Mucosa of stomach (tissue), 1 donor: Measurements from ENCODE around the gene SLC38A6.
"Not testable (repeated sequence)": the region's sequence is repeated elsewhere in the genome, so short reads cannot be mapped to it uniquely, and the experiment has no call there.

Source experiments
- H3K27me3 ChIP-seq: one replicate; pipeline ENCODE4 v1.7.0; 2013; ENCODE audit warnings: mild to moderate bottlenecking, low read length; ENCODE audit not compliant: control insufficient read depth, insufficient read depth
- H3K36me3 ChIP-seq: one replicate; pipeline ENCODE4 v1.7.0; 2013; ENCODE audit warnings: low read length; ENCODE audit not compliant: control insufficient read depth, insufficient read depth
- H3K4me1 ChIP-seq: one replicate; pipeline ENCODE4 v1.7.0; 2013; ENCODE audit warnings: mild to moderate bottlenecking, low read length; ENCODE audit not compliant: control insufficient read depth, insufficient read depth
- H3K4me3 ChIP-seq: one replicate; pipeline ENCODE4 v1.7.0; 2013; ENCODE audit warnings: low read length
- H3K9ac ChIP-seq: one replicate; pipeline ENCODE4 v1.7.0; 2013; ENCODE audit warnings: mild to moderate bottlenecking, low read length, moderate library complexity
- H3K9me3 ChIP-seq: one replicate; pipeline ENCODE4 v1.7.0; 2013; ENCODE audit warnings: mild to moderate bottlenecking, low read length, moderate library complexity; ENCODE audit not compliant: control insufficient read depth
- donor health status: Pancreatic carcinoma.

SLC38A6 gene

DNA sequence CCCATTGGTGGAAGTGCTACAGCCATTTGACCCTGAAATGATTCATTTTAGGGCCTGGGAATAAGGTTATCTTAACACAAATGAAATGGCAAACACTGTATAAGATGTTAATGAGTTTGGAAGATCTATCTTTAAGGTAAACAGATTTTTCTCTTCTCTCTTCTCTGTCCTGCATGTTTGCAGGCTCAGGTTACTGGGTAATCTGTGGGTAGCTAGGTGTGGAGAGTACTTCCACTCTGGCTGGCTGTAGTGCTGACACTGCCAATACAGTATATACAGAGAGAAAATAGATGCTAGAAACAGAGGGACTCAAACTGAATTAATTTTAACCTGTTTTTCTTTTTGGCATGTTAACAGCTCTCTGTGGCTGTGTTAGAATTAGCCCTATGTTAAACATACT is 84.6 kb downstream of the SLC38A6 start:
- no peaks in the 10 kb centered on the region for H3K9me3 ChIP-seq
- H3K4me3 ChIP-seq: no peak overlapping the region
- no peak overlapping the region for H3K9ac ChIP-seq
- H3K4me1 ChIP-seq: no peaks in the 10 kb centered on the region
- no peaks in the 10 kb centered on the region for H3K27me3 ChIP-seq
- H3K36me3 ChIP-seq: no peaks in the 10 kb centered on the region

- H3K4me3 ChIP-seq, H3K27me3 ChIP-seq, H3K9me3 ChIP-seq, H3K4me1 ChIP-seq, H3K9ac ChIP-seq, H3K36me3 ChIP-seq: not testable (repeated sequence)
Measured at GRCh38 chr14:61072442-61072841, 91.4 kb downstream of the SLC38A6 start.

DNA sequence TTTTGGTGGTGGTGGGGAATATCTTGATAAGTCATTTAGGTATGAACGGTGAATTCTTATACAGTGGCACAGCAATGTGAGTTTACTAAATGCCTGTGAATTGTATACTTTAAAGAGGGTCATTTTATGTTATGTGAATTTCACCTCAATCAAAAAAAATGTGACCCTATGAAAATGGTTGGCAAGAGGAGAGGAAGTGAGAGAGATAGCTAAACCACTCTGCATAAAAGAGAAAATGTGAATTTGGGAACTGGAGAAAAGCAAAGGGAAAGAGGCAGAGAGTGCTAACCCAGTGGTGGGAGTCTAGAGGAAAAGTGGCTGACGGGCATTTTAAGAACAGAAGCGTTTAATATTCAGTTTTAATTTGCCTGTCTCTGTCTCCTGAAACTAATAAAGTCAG is 93.8 kb downstream of the SLC38A6 start:
- Histone ChIP-seq H3K4me1 (no peaks in the 10 kb centered on the region), H3K9ac (no peak overlapping the region), H3K9me3 (no peaks in the 10 kb centered on the region), H3K36me3 (no peaks in the 10 kb centered on the region), H3K4me3 (no peak overlapping the region), H3K27me3 (no peaks in the 10 kb centered on the region)

DNA sequence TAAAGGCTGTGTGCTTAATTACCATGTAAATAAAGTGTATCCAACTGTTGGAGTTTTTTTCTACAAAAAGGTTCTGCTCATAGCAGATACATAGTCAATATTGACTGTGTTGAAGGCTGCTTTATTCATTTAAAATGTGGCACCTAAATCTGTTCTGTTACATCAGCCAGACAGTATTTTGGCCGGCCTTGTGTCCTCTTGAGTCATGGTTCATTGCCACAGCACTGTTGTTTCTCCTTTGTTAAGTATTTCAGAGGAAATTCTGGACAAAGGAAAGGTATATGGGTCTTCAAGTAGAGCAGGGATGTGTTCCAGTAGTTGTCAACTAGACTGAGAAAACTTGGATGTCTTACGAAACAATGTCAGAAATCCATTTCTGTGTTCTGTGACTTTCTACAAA is 95.5 kb downstream of the SLC38A6 start:
- H3K4me3 ChIP-seq: no peak overlapping the region
- H3K36me3 ChIP-seq: no peaks in the 10 kb centered on the region
- H3K9ac ChIP-seq: no peak overlapping the region
- H3K4me1 ChIP-seq: no peaks in the 10 kb centered on the region
- H3K9me3 ChIP-seq: no peaks in the 10 kb centered on the region
- no peaks in the 10 kb centered on the region for H3K27me3 ChIP-seq

GRCh38 chr14:61077437-61077836 is 96.4 kb downstream of the SLC38A6 start:
- Histone ChIP-seq H3K36me3 (no peaks in the 10 kb centered on the region), H3K27me3 (no peaks in the 10 kb centered on the region), H3K4me3 (no peak overlapping the region), H3K4me1 (no peaks in the 10 kb centered on the region), H3K9me3 (no peaks in the 10 kb centered on the region), H3K9ac (no peak overlapping the region)

GRCh38 chr14:61077951-61078720 is 97.1 kb downstream of the SLC38A6 start:
- no peaks in the 10 kb centered on the region for H3K4me1 ChIP-seq
- no peak overlapping the region for H3K9ac ChIP-seq
- no peaks in the 10 kb centered on the region for H3K9me3 ChIP-seq
- no peaks in the 10 kb centered on the region for H3K27me3 ChIP-seq
- no peak overlapping the region for H3K4me3 ChIP-seq
- H3K36me3 ChIP-seq: no peaks in the 10 kb centered on the region

- H3K4me3 ChIP-seq: no peak overlapping the region
- H3K9ac ChIP-seq: no peak overlapping the region
- no peaks in the 10 kb centered on the region for H3K4me1 ChIP-seq
- no peaks in the 10 kb centered on the region for H3K9me3 ChIP-seq
- H3K36me3 ChIP-seq: no peaks in the 10 kb centered on the region
- no peaks in the 10 kb centered on the region for H3K27me3 ChIP-seq
Measured at GRCh38 chr14:61080591-61081010, 99.6 kb downstream of the SLC38A6 start.

- H3K9me3 ChIP-seq: no peaks in the 10 kb centered on the region
- H3K4me3 ChIP-seq: no peak overlapping the region
- H3K36me3 ChIP-seq: no peaks in the 10 kb centered on the region
- H3K4me1 ChIP-seq: no peaks in the 10 kb centered on the region
- no peaks in the 10 kb centered on the region for H3K27me3 ChIP-seq
- no peak overlapping the region for H3K9ac ChIP-seq
Measured at GRCh38 chr14:61088081-61088480, 107.0 kb downstream of the SLC38A6 start.

DNA sequence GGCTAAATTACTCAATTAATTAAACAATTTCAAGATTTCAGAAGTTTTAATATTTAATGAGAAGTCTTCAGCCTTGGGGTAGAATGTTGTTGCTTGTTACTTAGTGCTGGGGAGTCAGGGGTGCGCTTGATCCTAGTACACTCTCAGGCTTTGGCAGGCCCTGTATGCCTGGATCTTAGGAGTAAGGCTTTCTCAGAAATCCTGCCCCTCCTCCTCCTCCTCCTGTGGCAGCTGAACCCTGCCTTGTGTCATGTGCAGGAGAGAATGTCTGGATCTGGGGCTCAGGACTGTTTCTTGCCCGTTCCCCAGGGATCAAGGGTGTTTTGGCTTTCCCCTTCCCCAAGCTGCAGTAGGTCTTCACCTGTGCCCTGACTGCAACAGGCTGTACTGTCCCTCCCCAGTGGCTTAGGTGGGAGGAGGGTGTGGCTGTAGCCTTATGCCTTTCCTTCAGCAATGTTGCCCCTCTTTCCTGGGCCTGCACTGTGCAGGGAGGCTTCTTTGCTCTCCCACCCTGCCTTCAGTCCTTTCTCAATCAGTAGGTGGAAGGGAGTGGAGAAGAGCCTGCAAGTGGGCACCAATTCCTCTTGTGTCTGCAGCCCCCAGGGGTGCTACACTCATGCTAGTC is 108.2 kb downstream of the SLC38A6 start:
- Histone ChIP-seq H3K27me3 (no peaks in the 10 kb centered on the region), H3K9ac (no peak overlapping the region), H3K36me3 (no peaks in the 10 kb centered on the region), H3K4me3 (no peak overlapping the region), H3K4me1 (no peaks in the 10 kb centered on the region), H3K9me3 (no peaks in the 10 kb centered on the region)

- Histone ChIP-seq H3K9ac (no peak overlapping the region), H3K4me3 (no peak overlapping the region), H3K36me3 (no peaks in the 10 kb centered on the region)
Measured at GRCh38 chr14:61090432-61091216, 109.6 kb downstream of the SLC38A6 start.

DNA sequence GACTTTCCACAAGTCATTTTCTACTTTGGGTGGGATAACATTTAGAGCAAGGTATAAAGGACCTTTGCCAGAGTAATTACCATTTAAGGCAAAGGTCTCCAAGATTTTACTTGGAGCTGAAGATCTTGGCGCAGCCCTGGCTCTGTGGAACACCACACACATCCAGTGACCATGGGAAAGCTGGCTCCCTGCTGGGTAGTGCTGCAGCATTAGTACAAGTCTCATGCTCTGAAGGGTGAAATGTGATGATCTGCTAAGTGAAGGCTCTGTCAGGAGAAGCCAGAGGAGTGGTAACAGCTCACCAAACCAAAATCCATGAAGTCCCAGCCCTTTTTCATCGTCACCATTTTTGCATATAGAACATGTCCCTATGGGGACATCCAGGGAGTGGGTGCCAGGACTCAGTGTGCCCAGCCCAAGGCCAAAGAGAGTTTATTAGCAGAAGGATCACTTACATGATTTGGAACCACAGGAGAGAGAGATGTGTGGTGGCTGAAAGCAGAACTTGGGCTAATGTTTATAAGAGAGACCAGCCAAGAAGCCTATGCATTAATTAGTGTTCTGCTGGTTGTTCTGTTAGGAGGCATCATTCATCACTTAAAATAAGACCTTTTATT is 110.7 kb downstream of the SLC38A6 start:
- Histone ChIP-seq H3K9me3 (no peaks in the 10 kb centered on the region), H3K9ac (no peak overlapping the region), H3K36me3 (no peaks in the 10 kb centered on the region), H3K4me3 (no peak overlapping the region), H3K4me1 (no peaks in the 10 kb centered on the region), H3K27me3 (no peaks in the 10 kb centered on the region)

More at GRCh38 chr14:61090432-61091216, 109.6 kb downstream of the SLC38A6 start:
- Histone ChIP-seq H3K4me1 (no peaks in the 10 kb centered on the region), H3K9me3 (no peaks in the 10 kb centered on the region), H3K27me3 (no peaks in the 10 kb centered on the region)

DNA sequence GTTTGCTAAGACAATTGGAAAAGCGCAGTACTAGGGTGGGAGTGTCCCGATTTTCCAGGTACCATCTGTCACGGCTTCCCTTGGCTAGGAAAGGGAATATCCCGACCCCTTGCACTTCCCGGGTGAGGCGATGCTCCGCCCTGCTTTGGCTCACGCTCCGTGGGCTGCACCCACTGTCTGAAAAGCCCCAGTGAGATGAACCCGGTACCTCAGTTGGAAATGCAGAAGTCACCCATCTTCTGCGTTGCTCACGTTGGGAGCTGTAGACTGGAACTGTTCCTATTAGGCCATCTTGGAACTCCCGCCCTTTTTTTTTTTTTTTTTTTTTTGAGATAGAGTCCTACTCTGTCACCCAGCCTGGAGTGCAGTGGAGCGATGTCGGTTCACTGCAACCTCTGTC is 117.1 kb downstream of the SLC38A6 start:
- H3K4me3 ChIP-seq, H3K36me3 ChIP-seq: not testable (repeated sequence)

More for the DNA sequence above, 117.1 kb downstream of the SLC38A6 start:
- H3K4me1 ChIP-seq: peaks cover 20% of the 10 kb centered on the region
- H3K9ac ChIP-seq, H3K27me3 ChIP-seq, H3K9me3 ChIP-seq: not testable (repeated sequence)
